PC-9 (cell line): ENCODE data around the gene TNS1. TPM values are rescaled to one million over a fixed set of nuclear protein-coding genes. Genes with fewer than 3 reads are reported as not detected.

Experiments
- BruUV-seq: library from RNA; stranded (reverse); fragments of 400-500 nt; replicated peaks from 2 replicates; lab custom pipeline; 2021; lab: Mats Ljungman, UMichigan
- CTCF ChIA-PET: fragments of 300-600 bp; sonication (Branson Sonifier 250); formaldehyde crosslinking; loops from one replicate; lab custom pipeline; 2022; ENCODE audit warnings: antibody characterized with exemption; lab: Charles Lee
- POLR2A ChIA-PET: fragments of 300-600 bp; sonication (Branson Sonifier 250); formaldehyde crosslinking; loops from one replicate; lab custom pipeline; 2022; ENCODE audit warnings: antibody characterized with exemption; ENCODE audit not compliant: unreplicated experiment; lab: Charles Lee
- DNase-seq, 2 experiments: peaks; one replicate each; pipeline versions ENCODE4 v3.0.0 to v3.0.0-alpha.2; 2015 to 2022; ENCODE audit warnings: mixed read lengths in 1 of 2
- H2AFZ ChIP-seq: fragments of 200-600 bp; sonication (generic); 2 replicates; pipeline ENCODE4 v1.8.1; 2017; ENCODE audit warnings: antibody characterized with exemption
- H3F3A ChIP-seq: fragments of 200-600 bp; sonication (generic); 2 replicates; pipeline ENCODE4 v1.8.1; 2017; ENCODE audit warnings: antibody characterized with exemption, mild to moderate bottlenecking, low read depth; ENCODE audit not compliant: insufficient read depth
- H3K27ac ChIP-seq: fragments of 200-600 bp; sonication (generic); 2 replicates; pipeline ENCODE4 v1.6.1; 2016; ENCODE audit warnings: mixed run types
- H3K27me3 ChIP-seq: fragments of 200-600 bp; sonication (generic); 2 replicates; pipeline ENCODE4 v1.6.1; 2016; ENCODE audit warnings: low read depth, mixed run types; ENCODE audit not compliant: insufficient read depth
- H3K36me3 ChIP-seq: fragments of 200-600 bp; sonication (generic); 2 replicates; pipeline ENCODE4 v1.6.1; 2016; ENCODE audit warnings: low read depth, mixed run types
- H3K4me1 ChIP-seq: fragments of 200-600 bp; sonication (generic); replicated peaks from 2 replicates; pipeline ENCODE4 v1.6.1; 2016; ENCODE audit warnings: mixed run types; ENCODE audit not compliant: insufficient read depth
- H3K4me2 ChIP-seq: fragments of 200-600 bp; sonication (generic); 2 replicates; pipeline ENCODE4 v1.6.1; 2017; ENCODE audit warnings: mixed run types
- H3K4me3 ChIP-seq: fragments of 200-600 bp; sonication (generic); 2 replicates; pipeline ENCODE4 v1.6.1; 2016; ENCODE audit warnings: mixed run types
- H3K79me2 ChIP-seq: fragments of 200-600 bp; sonication (generic); 2 replicates; pipeline ENCODE4 v1.6.1; 2017; ENCODE audit warnings: low read depth, mixed run types
- H3K9me2 ChIP-seq: fragments of 200-600 bp; sonication (generic); 2 replicates; pipeline ENCODE4 v1.8.1; 2017; ENCODE audit warnings: mild to moderate bottlenecking; ENCODE audit not compliant: insufficient read depth
- H3K9me3 ChIP-seq: fragments of 200-600 bp; sonication (generic); 2 replicates; pipeline ENCODE4 v1.8.1; 2016; ENCODE audit warnings: low read depth; ENCODE audit not compliant: insufficient read depth
- H4K20me1 ChIP-seq: fragments of 200-600 bp; sonication (generic); 2 replicates; pipeline ENCODE4 v1.8.1; 2017; ENCODE audit not compliant: insufficient read depth
- EZH2 ChIP-seq: fragments of 200-600 bp; sonication (generic); IDR thresholded peaks from 2 replicates; pipeline ENCODE4 v1.8.0; 2017; ENCODE audit warnings: antibody characterized with exemption, low read depth
- intact Hi-C: fragments of 100-400 bp; cut with micrococcal nuclease; formaldehyde crosslinking; loops from one replicate; pipeline ENCODE4 v1.10.0; 2022; ENCODE audit not compliant: unreplicated experiment
- total RNA-seq: library from RNA; stranded (reverse); gene quantifications from 2 replicates; pipeline ENCODE4 v1.2.3, GENCODE V29; 2021
- TF ChIP-seq, protein P1 (sequence below): fragments of 200-600 bp; sonication (generic); conservative IDR thresholded peaks from 2 replicates; pipeline ENCODE4 v1.6.1; 2017; ENCODE audit warnings: mixed run types, antibody characterized with exemption, mild to moderate bottlenecking, moderate library complexity

Gene TNS1
- total RNA-seq, 1 experiment from 2014 or later: 5.5 TPM

GRCh38 chr2:217941886-217942728 is 60.7 kb downstream of the TNS1 start:
- Histone ChIP-seq H3K79me2 (no peaks in the 10 kb centered on the region), H3K9me2 (no peaks in the 10 kb centered on the region), H3K4me1 (no peaks in the 10 kb centered on the region), H3K27me3 (no peaks in the 10 kb centered on the region; the same call in 1 of the 2 replicates), H2AFZ (no peak overlapping the region), H3K36me3 (no peaks in the 10 kb centered on the region), H3K27ac (no peak overlapping the region), H3K9me3 (no peaks in the 10 kb centered on the region), H3K4me3 (no peak overlapping the region), H3K4me2 (no peak overlapping the region), H3F3A (no peaks in the 10 kb centered on the region), H4K20me1 (no peaks in the 10 kb centered on the region)
- ChIA-PET CTCF (no interaction called here), POLR2A (no interaction called here)
- no TSS peak for BruUV-seq
- intact Hi-C loops: no loop called here
- DNase-seq: no peak
- TF ChIP-seq, protein P1, sequence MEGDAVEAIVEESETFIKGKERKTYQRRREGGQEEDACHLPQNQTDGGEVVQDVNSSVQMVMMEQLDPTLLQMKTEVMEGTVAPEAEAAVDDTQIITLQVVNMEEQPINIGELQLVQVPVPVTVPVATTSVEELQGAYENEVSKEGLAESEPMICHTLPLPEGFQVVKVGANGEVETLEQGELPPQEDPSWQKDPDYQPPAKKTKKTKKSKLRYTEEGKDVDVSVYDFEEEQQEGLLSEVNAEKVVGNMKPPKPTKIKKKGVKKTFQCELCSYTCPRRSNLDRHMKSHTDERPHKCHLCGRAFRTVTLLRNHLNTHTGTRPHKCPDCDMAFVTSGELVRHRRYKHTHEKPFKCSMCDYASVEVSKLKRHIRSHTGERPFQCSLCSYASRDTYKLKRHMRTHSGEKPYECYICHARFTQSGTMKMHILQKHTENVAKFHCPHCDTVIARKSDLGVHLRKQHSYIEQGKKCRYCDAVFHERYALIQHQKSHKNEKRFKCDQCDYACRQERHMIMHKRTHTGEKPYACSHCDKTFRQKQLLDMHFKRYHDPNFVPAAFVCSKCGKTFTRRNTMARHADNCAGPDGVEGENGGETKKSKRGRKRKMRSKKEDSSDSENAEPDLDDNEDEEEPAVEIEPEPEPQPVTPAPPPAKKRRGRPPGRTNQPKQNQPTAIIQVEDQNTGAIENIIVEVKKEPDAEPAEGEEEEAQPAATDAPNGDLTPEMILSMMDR: no peak

- intact Hi-C loops: no loop called here
- no peaks in the 10 kb centered on the region for H3K79me2 ChIP-seq
Measured at GRCh38 chr2:217941339-217941738, 61.5 kb downstream of the TNS1 start.

DNA sequence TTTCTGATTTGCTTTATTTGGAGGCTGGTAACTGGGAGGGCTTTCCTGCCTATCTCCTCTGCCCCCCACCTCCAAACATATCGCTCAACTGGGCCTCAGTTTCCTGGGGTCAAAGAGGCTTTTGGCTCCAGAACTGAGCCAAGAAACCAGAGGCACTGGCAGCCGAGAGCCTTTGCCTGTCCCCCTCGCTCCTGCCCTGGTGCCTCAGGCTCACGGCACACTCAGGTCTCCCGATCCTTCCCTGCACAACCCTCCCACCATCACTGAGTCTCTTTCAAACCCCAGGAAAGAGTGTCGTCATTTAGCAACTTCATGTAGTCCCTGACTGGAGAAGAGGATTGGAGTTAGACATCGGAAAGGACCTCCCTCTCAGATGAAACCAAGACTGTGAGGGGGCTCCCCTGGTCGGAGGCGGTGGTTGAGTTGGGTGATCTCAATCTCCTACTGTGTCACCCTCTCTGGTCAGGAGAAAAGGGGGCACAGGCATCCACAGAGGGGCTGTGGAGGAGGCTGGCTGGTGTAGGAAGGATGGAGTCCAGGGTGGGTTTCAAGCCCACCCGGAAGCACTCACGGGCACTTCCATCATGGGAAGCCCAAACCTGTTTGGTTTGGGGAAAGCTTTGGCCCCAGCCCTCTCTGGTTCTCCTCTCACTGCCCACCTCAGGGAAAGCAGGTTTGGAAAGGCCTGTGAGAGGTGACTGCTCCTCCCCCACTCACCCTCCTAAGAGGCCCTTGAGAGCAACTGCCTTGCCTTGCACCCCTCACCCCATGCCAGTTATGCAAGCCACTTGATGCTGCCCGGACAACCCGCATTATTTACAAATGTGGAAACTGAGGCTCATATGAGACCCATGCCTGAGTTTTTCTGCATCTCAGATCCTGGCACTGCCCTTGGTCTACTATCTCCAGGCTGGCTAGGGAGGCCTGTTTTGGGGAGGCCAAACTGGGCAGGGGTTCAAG is 62.3 kb downstream of the TNS1 start:
- Histone ChIP-seq H3K79me2 (no peaks in the 10 kb centered on the region), H3F3A (no peaks in the 10 kb centered on the region), H3K36me3 (no peaks in the 10 kb centered on the region), H3K4me2 (no peak overlapping the region), H3K27me3 (no peaks in the 10 kb centered on the region; the same call in 1 of the 2 replicates), H2AFZ (no peak overlapping the region), H3K4me3 (no peak overlapping the region), H3K9me2 (no peaks in the 10 kb centered on the region), H4K20me1 (no peaks in the 10 kb centered on the region), H3K4me1 (no peaks in the 10 kb centered on the region), H3K9me3 (no peaks in the 10 kb centered on the region), H3K27ac (no peak overlapping the region)
- POLR2A ChIA-PET: no interaction called here
- no TSS peak for BruUV-seq
- no peak for DNase-seq
- CTCF ChIA-PET: no interaction called here
- intact Hi-C loops: no loop called here
- TF ChIP-seq EZH2: no peak
- TF ChIP-seq, protein P1: no peak

More at GRCh38 chr2:217941339-217941738, 61.5 kb downstream of the TNS1 start:
- Histone ChIP-seq H3K9me3 (no peaks in the 10 kb centered on the region), H3K4me1 (no peaks in the 10 kb centered on the region), H3K4me3 (no peak overlapping the region), H3K4me2 (no peak overlapping the region), H3F3A (no peaks in the 10 kb centered on the region), H3K27me3 (no peaks in the 10 kb centered on the region; the same call in 1 of the 2 replicates), H3K27ac (no peak overlapping the region), H2AFZ (no peak overlapping the region), H3K9me2 (no peaks in the 10 kb centered on the region), H3K36me3 (no peaks in the 10 kb centered on the region), H4K20me1 (no peaks in the 10 kb centered on the region)
- no TSS peak for BruUV-seq
- POLR2A ChIA-PET: no interaction called here
- TF ChIP-seq, protein P1: no peak
- TF ChIP-seq EZH2: no peak
- CTCF ChIA-PET: no interaction called here
- no peak for DNase-seq
